IPS-20b (cell line): Measurements from ENCODE around the gene CFLAR.
"Not testable (repeated sequence)": the region's sequence is repeated elsewhere in the genome, so short reads cannot be mapped to it uniquely, and the experiment has no call there.

Source experiments
- H3K27ac ChIP-seq: one replicate; pipeline ENCODE4 v1.5.1; 2013; ENCODE audit warnings: low read length
- H3K27me3 ChIP-seq: 2 replicates; pipeline ENCODE4 v1.6.1; 2013; ENCODE audit warnings: mild to moderate bottlenecking, low read length, inconsistent platforms; ENCODE audit not compliant: insufficient read depth
- H3K36me3 ChIP-seq: 2 replicates; pipeline ENCODE4 v1.6.1; 2013; ENCODE audit warnings: low read depth, mild to moderate bottlenecking, inconsistent platforms, low read length, moderate library complexity; ENCODE audit not compliant: insufficient read depth
- H3K4me1 ChIP-seq: 2 replicates; pipeline ENCODE4 v1.6.1; 2013; ENCODE audit warnings: mild to moderate bottlenecking, control low read depth, inconsistent platforms, low read length, moderate library complexity; ENCODE audit not compliant: insufficient read depth
- H3K4me3 ChIP-seq: 2 replicates; pipeline ENCODE4 v1.5.1; 2013; ENCODE audit warnings: mild to moderate bottlenecking, low read length, inconsistent platforms
- H3K9ac ChIP-seq: 2 replicates; pipeline ENCODE4 v1.6.1; 2013; ENCODE audit warnings: low read depth, mild to moderate bottlenecking, inconsistent platforms, low read length, moderate library complexity
- H3K9me3 ChIP-seq: 2 replicates; pipeline ENCODE4 v1.6.1; 2013; ENCODE audit warnings: mild to moderate bottlenecking, low read depth, low read length, inconsistent platforms; ENCODE audit not compliant: insufficient read depth

Gene CFLAR

DNA sequence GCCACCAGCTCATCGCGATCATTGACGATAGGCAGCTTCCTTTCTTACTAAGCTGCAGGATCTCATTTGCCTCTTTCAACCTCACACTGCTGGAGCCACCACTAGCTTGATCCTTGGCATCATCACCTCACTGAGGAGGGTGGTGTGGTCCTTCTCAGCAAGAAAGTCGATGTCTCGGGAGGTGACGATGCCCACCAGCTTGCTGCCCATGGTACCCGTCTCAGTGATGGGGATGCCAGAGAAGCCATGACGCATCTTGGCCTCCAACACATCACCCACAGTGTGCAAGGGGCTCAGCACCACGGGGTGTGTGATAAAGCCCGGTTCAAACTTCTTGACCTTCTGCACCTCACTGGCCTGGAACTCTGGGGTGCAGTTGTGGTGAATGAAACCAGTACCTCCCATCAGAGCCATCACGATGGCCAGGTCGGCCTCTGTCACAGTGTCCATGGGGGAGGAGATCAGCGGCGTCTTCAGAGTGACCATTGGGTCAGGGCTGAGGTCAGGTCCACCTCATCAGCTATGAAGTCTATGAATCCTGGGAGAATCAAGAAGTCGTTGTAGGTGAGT, 22.5 kb downstream of the CFLAR start:
- H3K9me3 ChIP-seq, result no peaks in the 10 kb centered on the region
- H3K4me3 ChIP-seq, result no peak overlapping the region
- H3K36me3 ChIP-seq, result no peaks in the 10 kb centered on the region
- no peaks in the 10 kb centered on the region for H3K4me1 ChIP-seq
- no peak overlapping the region for H3K9ac ChIP-seq
- H3K27me3 ChIP-seq, result no peaks in the 10 kb centered on the region; the same call in 1 of the 2 replicates
- no peak overlapping the region for H3K27ac ChIP-seq

- H3K36me3 ChIP-seq, H3K4me1 ChIP-seq, H3K27ac ChIP-seq, H3K9ac ChIP-seq, H3K27me3 ChIP-seq, H3K4me3 ChIP-seq, H3K9me3 ChIP-seq: not testable (repeated sequence)
These were observed 23.2 kb downstream of the CFLAR start for GRCh38 chr2:201138986-201139781.

- Histone ChIP-seq H3K27me3 (no peaks in the 10 kb centered on the region; the same call in 1 of the 2 replicates), H3K9me3 (no peaks in the 10 kb centered on the region), H3K4me1 (no peaks in the 10 kb centered on the region; the same call in 1 of the 2 replicates), H3K36me3 (no peaks in the 10 kb centered on the region), H3K27ac (no peak overlapping the region), H3K4me3 (no peak overlapping the region; the same call in 1 of the 2 replicates), H3K9ac (no peak overlapping the region)
These were observed 24.1 kb downstream of the CFLAR start for GRCh38 chr2:201139836-201140604.

DNA sequence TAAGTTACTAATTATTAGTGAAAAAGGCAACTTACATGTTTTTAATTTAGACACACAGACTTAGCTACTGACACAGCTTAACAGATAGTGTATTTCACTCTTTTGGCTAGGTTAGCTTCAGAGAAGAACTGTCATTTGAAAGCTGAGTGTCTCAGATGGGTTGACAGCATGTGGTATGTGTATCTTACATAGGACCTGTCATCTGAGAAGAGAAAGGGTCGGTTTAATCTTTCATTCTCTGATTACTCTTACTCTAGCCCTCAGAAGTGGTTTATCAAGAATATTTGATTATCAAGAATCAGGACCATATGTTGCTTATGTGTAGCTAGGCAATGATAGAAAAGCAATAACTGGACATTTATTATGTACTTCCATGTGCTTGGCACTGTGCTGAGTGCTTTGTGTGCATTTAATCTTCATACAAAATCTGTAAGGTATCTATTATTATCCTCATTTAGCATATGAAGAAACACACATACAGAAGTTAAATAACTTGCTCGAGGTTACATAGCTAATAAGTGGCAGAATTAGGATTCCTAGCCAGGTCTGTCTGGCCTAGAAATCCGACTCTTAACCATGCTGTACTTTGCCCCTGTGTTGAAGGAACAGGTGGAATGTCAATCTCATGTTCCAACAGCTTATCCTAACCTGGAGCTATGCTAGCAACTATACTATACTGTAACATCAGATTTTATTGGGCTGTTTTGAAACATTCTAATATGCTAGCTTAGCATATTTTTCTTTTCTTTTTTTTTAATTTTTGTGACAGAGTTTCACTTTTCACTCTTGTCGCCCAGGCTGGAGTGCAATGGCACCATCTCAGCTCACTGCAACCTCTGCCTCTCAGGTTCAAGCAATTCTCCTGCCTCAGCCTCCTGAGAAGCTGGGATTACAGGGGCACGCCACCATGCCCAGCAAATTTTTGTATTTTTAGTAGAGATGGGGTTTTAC, 28.4 kb downstream of the CFLAR start:
- no peaks in the 10 kb centered on the region for H3K27me3 ChIP-seq
- H3K9me3 ChIP-seq, result no peaks in the 10 kb centered on the region
- H3K4me1 ChIP-seq, result peaks cover 4% of the 10 kb centered on the region; the same call in 1 of the 2 replicates
- H3K27ac ChIP-seq, result no peak overlapping the region
- no peak overlapping the region for H3K9ac ChIP-seq
- no peak overlapping the region for H3K4me3 ChIP-seq
- no peaks in the 10 kb centered on the region for H3K36me3 ChIP-seq

GRCh38 chr2:201148434-201148990, 32.5 kb downstream of the CFLAR start:
- no peaks in the 10 kb centered on the region for H3K36me3 ChIP-seq
- H3K27ac ChIP-seq, result no peak overlapping the region
- H3K9me3 ChIP-seq, result no peaks in the 10 kb centered on the region
- H3K4me3 ChIP-seq, result no peak overlapping the region
- no peaks in the 10 kb centered on the region for H3K27me3 ChIP-seq
- H3K4me1 ChIP-seq, result peaks cover 4% of the 10 kb centered on the region; the same call in 1 of the 2 replicates
- no peak overlapping the region for H3K9ac ChIP-seq

DNA sequence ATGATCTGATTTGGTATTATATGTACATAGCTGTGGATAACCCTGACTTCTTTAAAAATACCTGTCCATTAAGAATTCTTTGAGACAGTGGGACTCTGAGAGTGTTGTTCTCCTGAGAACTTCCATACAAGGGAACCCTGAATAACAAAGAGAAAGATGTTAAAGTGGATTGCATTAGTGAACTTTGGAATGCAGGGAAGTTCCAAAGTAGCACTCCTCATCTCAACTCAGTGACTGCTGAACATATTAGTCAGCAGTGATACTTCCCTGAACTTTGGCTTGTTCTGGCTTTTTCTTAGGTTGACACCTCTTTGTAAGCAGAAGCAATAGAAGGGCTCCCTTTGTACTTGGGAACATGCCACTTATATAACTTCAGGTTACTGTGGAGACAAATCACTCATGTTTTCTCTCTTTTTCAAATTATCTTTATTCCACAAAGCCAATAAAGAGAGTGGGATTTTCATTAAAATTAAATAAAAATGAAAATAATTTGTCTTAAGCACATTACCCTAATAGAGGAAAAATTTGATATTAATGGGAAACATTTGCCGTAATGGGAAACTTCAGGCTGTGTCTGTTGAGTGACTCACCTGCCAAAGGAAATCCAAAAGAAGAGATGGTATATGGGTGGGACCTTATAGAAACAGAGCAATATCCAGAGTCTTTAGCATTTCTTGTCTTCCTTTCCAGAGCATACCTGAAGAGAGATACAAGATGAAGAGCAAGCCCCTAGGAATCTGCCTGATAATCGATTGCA, 33.3 kb downstream of the CFLAR start:
- H3K27me3 ChIP-seq, result no peaks in the 10 kb centered on the region
- H3K36me3 ChIP-seq, result no peaks in the 10 kb centered on the region
- H3K9me3 ChIP-seq, result no peaks in the 10 kb centered on the region
- no peak overlapping the region for H3K4me3 ChIP-seq
- H3K4me1 ChIP-seq, result peaks cover 4% of the 10 kb centered on the region; the same call in 1 of the 2 replicates
- no peak overlapping the region for H3K9ac ChIP-seq
- no peak overlapping the region for H3K27ac ChIP-seq

- not testable (repeated sequence) for H3K9ac ChIP-seq, H3K4me3 ChIP-seq, H3K27ac ChIP-seq, H3K4me1 ChIP-seq, H3K9me3 ChIP-seq, H3K27me3 ChIP-seq, H3K36me3 ChIP-seq
These were observed 33.8 kb downstream of the CFLAR start for GRCh38 chr2:201149821-201150165.

DNA sequence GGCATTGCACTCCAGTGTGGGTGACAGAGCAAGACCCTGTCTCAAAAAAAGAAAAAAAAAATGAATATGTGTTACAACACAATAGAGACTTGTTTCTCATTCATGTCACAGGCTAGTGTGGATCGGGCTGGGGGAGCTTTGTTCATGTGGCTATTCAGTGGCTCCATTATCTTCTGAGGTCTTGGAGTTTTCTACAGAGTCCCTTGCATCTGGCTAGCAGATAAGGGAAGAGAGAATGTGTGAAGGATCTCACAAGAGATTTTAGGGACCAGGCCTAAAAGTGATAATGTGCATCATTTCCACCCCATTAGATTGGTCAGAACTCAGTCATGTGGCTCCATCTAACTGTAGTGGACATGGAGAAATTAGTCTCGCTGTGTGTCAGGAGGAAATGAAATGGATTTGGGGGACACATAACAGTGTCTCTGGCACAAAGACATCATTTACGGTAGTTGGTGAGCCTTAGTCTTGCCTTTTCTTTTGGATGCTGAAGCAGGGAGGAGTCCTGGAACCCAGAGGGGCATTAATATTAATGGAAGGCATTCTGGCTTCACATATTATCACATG, 34.6 kb downstream of the CFLAR start:
- no peaks in the 10 kb centered on the region for H3K36me3 ChIP-seq
- H3K9ac ChIP-seq, result no peak overlapping the region
- H3K27me3 ChIP-seq, result no peaks in the 10 kb centered on the region
- H3K4me1 ChIP-seq, result peaks cover 4% of the 10 kb centered on the region; the same call in 1 of the 2 replicates
- H3K9me3 ChIP-seq, result no peaks in the 10 kb centered on the region
- H3K4me3 ChIP-seq, result no peak overlapping the region
- H3K27ac ChIP-seq, result no peak overlapping the region

- Histone ChIP-seq H3K27ac (no peak overlapping the region), H3K9ac (no peak overlapping the region), H3K36me3 (no peaks in the 10 kb centered on the region), H3K27me3 (no peaks in the 10 kb centered on the region), H3K4me1 (peaks cover 4% of the 10 kb centered on the region; the same call in 1 of the 2 replicates), H3K4me3 (no peak overlapping the region), H3K9me3 (no peaks in the 10 kb centered on the region)
These were observed 35.4 kb downstream of the CFLAR start for GRCh38 chr2:201151127-201151981.

DNA sequence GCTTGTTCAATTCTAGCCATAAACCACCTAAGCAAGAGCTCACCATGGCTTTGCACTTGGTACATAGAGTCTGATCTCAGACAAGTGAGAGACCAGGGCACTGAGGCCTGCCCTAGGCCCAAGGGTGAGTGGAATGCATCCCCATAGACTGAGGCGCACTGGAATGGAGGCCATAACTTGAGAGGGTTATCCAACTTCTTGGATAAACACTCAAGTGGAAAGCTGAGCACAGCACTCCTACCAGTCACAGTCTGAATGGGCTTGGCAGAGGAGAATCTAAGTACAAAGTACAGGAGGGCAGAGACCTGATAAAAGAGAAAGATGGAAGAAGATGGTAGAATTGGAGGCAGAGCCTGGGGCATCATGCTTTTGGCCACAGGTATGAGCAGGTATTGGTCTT, 36.6 kb downstream of the CFLAR start:
- H3K9me3 ChIP-seq, result no peaks in the 10 kb centered on the region
- H3K4me1 ChIP-seq, result peaks cover 4% of the 10 kb centered on the region; the same call in 1 of the 2 replicates
- H3K27me3 ChIP-seq, result no peaks in the 10 kb centered on the region
- no peaks in the 10 kb centered on the region for H3K36me3 ChIP-seq
- no peak overlapping the region for H3K27ac ChIP-seq
- H3K4me3 ChIP-seq, result no peak overlapping the region
- no peak overlapping the region for H3K9ac ChIP-seq
